Muscle of arm (tissue), 12 donors: Measurements from ENCODE around the gene RYR3. TPM values are rescaled to one million over a fixed set of nuclear protein-coding genes. Genes with fewer than 3 reads are reported as not detected.

Source experiments
- DNase-seq: peaks from one replicate; pipeline ENCODE4 v3.0.0-alpha.2; 2013
- polyA plus RNA-seq, 12 donors: library from polyadenylated mRNA; unstranded; fragments of 120-200 nt; gene quantifications; one replicate each; pipeline ENCODE4 v1.2.1, GENCODE V29; 2013; ENCODE audit not compliant: insufficient read length in 12 of 12

RYR3 gene
- polyA plus RNA-seq, 12 donors: 18.2 to 77.7 (median 47.4) TPM; not detected in 1

DNA sequence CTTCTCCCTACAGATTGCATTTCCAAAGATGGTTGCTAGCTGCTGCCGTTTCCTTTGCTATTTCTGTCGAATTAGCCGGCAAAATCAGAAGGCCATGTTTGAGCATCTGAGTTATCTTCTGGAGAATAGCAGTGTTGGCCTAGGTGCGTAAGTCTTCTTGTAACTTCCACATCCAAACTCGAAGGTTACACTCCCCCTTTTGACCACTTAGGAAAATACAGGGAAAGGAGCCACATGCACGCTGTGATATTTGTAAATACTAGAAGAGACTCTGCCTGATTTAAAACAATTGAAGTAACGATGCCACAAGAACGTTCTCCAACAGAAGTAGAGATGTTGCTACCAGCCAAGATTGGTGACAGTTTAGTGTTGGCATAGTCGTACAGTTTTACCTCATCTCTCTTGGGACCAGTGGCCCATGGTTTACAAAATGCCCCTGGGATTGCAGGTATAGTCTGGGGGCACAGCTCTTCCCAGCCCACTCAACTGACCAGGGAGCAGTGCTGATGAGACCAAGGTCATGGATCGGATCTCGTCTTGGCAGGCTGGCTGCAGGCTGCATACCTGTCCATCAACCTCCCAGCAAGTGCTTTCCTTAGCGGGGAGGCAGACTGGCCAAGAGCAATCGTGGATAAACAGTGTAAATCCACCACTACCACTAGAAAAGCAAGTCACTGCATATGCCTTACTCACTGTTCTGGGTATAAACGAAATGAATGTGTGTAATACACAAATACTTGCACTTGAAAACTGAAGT is 389.1 kb downstream of the RYR3 start:
- no peak for DNase-seq

DNA sequence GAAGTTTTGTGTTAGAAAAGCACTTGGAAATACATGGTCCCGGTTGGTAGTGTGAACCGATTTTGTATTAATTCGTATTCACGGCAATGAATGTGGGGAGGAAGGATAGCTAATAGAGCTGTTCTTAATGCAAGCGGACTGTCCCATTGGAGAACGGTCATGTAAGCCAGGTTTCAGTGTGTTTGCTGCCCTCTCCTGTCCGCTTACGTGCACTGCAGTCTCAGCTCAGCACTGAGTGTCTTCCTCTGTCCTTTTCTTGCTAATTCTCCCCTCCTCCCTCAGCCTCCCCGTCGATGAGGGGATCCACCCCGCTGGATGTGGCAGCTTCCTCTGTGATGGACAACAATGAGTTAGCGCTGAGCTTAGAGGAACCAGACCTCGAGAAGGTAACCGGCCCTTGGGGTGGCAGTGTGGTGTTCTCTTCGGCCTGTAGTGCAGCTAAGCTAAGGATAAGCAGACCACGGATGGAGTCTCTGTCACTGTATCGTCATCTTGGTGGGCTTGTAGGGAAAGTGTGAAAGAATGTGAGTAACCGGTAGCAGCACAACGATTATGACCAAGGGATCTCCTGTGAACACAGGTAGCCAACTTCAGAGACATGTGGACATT is 390.0 kb downstream of the RYR3 start:
- peak; percentile 81 for DNase-seq

DNA sequence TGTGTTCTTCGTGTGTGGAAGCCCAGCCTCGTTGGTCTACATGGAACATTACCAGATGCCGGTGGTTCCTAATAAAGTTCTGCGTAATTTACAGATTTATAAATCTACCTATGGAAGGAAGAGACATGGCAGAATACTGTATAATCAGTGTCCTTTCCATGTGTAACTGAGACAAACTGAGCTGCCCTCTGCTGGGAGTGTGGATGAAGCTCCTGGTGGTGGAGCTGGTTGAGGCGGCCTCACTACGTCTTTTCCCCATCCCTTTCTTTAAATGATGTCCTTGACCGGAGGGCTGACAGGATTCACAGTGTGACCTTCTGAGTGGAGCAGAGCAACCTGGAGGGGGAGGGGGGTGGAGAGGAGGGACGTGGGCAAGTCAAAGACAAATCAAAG is 390.5 kb downstream of the RYR3 start:
- DNase-seq: no peak

DNA sequence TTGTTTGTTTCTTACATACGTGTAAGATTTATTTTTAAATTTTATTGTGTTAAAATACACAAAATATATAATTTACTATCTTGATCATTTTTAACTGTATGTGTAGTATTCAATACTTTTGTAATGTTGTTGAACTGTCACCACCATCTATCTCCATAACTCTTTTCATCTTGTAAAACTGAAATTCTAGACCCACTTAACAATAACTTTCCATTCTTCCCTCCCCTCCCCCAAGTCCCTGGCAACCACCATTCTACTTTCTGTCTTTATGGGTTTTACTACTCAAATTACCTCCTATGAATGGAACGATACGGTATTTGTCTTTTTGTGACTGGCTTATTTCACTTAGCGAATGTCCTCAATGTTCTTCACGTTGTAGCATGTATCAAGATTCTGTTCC is 395.4 kb downstream of the RYR3 start:
- DNase-seq: no peak

DNA sequence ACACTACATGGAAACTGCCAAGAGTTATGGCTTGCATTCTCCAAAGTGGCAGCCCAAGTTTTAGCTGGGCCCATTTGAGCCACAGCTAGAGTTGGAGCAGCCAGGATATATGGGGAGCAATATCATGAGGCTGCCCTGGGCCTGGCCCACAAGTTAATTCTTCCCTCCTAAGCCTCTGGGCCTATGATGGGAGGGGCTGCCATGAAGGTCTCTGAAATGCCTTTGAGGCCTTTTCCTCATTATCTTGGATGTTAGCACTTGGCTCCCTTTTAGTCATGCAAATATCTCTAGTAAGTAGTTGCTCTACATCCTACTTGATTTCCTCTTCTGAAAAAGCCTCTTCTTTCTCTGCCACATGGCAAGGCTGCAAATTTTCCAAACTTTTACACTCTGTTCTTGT is 400.0 kb downstream of the RYR3 start:
- no peak for DNase-seq

DNA sequence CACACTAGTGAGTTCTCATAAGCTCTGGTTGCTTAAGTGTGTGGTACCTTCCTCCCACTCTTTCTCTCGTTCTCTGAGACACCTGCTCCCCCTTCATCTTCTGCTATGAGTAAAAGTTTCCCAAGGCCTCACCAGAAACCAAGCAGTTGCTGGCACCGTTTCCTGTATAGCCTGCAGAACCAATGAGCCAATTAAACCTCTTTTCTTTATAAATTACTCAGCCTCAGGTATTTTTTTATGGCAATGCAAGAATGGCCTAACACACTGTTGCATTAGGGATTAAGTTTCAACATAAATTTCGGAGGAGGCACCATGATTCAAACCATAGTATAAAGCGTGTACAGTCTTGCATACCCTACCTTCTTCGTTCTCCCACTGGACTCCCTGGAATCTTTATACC is 405.3 kb downstream of the RYR3 start:
- DNase-seq: no peak

DNA sequence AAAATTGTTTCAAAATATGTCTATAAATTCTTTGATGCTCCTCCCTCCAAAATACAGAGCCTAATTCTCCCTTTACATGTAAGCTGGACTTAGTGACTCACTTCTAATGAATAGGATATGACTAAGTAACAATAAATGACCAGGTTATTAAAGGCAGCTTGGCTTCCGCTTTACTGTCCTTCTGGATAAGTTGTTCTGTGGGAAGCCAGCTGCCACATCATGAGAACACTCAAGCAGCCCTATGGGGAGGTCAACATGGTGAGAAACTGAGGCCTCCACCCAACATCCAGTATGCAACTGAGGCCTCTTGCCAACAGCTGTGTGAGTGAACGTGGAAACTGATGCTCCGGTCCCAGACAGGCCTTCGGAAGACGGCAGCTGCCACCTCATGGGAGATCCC is 410.2 kb downstream of the RYR3 start:
- no peak for DNase-seq

DNA sequence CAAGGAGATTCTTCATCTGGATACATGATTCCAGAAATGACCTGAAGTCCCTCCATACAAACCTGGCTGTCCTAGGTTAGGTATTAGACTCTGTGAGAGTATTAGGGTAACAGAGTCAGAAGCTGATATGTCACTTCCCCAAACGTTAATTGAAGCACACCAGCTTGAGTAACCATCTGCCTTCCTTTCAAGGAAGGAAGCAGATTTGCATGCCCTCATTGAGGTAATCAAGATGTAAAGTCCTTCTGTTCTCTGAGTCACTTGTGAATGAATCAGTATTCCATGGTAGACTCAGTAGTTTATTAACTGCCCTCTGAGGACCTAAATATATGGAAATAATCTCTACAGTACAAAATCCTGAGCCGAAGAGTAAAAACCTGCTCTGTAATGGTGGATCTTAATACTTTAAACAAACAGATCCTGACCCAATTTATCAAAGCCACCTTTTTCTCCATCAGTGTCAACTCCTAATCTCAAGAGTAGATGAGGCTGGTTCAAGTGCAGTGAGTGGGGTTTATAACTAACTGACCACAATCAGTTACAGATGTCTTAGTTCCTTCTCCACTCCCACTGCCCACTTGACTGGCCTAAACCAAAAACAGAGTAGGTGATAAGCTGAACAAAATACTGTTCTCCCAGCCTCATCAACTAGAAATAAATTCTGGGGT is 411.4 kb downstream of the RYR3 start:
- no peak for DNase-seq

DNA sequence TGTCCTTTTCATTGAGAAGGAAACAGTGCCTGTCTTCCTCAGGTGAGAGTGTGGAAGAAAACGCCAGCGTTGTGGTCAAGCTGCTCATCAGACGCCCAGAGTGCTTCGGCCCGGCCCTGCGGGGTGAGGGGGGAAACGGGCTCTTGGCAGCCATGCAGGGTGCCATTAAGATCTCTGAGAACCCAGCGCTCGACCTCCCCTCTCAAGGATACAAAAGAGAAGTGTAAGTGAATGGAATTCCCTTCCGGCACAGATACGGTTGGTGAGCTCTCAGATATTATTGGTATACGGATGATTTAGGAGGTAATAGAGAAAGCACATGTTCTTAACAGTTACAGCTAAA is 411.9 kb downstream of the RYR3 start:
- no peak for DNase-seq

DNA sequence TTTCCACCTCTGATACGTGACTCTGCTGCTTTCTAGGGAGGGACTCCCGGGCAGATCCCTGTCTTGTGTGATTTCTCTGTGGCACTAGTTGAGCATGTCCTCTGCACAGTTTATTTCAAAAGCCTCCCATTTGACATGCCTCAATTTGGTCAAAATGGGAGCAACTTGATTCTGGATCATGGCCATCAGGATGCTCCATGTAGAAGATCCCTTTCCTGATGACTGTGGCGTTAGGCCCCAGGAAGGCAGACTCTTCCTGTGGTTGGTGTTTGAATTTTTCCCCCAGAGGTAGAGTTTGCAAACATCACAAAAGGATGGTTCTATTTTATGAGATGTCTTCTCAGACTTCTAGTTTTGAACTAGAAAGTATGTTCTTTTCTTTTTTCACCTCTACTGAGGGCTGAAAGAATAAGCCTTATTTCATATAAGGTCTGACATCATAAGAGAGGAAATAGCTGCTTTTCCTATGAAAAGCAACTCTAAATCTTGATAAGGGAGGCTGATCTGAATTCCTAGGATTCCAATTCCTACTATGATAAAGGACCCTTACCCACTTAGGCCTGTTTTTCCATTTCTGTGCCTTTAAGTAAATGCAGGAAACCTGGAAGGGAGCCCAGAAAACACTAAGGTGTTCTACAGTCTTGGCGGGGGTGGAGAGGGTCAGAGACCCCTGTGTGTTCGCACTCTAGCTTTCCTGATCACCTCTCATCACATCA is 413.7 kb downstream of the RYR3 start:
- DNase-seq: no peak

DNA sequence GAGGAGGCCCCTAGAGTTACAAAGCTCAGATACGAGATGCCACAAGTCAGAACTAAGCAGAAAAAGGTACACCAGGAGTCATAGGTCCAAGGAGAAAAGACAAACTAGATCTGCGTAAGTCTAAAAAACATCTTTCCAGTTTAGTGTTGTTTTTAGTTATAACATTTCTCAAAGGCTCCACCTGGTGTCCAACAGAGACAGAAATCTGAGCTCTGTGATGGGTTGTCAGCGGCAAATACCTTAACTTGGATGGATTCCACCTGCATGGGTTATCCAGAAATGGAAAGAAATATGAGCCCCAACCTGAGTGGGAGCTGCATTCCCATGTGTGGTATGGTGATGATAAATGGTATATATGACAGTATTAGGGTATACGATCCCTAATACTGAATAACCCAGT is 418.9 kb downstream of the RYR3 start:
- DNase-seq: no peak

DNA sequence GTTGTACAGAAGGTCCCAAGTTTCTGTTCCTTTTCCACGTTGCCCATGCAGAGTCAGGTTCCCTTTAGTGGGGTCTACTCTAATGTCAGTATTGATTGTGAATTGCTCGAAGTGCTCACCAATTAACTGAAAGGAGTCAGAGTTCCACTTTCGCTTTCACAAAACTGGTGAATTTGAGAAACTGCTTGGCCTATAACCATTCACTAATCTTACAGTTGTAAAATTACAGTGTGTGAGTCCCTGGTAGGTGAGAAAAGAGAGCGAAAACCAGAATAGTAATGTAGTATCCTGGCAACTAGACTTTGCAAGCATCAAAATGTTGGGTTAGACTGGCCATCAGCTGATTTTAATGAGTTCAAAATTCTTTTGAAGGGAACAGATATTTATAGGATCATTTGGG is 420.0 kb downstream of the RYR3 start:
- DNase-seq: no peak

DNA sequence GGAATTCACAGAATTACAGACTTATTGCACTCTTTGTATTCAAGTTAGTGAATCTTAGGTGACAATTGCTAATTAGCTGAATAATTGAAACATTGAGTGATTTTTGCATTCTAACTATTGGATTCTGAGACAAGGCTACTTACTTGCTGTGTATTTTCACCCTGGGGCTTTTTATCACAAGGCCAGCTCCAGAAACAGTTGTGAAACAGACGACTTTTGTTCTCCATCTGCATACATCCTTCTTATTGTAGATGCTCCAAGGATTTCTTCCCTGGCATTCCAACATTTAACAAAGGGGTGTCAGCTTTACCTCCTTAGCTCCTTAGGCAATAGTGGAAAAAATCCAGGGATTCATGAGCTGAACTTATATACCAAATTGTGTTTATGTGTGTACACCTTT is 424.4 kb downstream of the RYR3 start:
- DNase-seq: no peak

DNA sequence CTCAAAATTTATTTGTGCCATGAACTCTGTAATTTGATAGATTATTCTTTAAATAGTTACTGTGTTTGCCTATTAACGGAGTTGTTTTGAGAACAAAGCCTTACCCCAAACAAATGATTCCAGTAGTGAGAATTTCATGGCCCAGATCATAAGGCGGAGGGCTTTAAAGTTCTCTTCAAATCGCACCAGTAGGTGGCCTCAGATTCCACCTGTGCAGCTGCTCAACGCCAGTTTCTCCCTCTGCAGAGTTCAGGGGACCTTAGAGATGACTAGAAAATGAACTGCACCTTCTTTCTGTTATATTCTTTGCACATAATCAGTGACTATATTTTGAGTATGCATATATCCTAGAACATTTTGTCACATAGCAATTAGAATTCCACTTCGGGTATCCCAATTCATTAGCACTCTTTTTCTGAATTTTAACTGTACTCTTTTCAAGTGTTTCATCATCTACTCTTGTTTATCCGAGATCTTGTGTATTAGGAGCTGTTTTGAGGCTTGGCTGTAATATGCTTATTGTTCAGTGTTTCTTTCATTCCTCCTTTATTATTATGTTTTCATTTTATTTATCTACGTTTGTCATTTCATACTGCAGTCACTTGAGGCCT is 425.0 kb downstream of the RYR3 start:
- no peak for DNase-seq

DNA sequence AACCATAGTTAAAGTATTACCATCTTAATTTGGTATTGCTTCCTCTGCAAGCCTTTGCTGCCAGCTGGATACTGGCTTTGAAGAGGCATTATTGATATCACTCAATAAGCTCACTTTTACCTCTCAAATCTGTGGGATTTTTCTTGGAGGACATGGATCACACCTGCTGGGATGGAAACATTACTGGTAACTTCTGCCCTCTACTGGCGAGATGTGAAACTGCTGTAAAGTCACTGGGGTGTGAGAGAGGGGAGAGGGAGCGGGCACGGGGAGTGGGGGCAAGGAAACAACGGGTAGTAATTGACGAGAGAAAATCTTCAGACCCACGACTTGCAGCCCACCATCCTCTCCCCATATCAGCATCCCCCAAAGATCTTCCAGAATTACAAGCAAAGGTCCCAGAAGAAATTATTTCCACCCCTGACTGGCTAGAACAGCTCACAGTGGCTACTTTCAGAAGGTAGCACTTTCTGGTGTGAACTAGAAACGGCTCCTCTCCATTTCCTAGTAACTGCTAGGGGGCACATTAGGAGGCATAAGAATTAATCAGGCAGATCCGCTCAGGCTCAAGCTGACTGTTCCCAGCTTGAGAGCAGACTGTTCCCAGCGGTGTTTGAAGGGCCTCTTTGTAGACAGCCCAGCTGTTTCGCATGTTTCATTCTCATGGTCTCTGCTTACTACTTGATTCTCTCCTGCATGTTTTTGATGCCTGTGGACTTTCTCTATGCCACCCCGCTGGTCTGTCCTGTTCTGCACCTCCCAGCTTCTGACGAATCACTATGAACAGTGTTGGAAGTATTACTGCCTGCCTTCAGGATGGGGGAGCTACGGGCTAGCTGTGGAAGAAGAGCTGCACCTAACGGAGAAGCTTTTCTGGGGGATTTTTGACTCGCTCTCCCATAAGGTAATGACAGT is 427.2 kb downstream of the RYR3 start:
- no peak for DNase-seq

DNA sequence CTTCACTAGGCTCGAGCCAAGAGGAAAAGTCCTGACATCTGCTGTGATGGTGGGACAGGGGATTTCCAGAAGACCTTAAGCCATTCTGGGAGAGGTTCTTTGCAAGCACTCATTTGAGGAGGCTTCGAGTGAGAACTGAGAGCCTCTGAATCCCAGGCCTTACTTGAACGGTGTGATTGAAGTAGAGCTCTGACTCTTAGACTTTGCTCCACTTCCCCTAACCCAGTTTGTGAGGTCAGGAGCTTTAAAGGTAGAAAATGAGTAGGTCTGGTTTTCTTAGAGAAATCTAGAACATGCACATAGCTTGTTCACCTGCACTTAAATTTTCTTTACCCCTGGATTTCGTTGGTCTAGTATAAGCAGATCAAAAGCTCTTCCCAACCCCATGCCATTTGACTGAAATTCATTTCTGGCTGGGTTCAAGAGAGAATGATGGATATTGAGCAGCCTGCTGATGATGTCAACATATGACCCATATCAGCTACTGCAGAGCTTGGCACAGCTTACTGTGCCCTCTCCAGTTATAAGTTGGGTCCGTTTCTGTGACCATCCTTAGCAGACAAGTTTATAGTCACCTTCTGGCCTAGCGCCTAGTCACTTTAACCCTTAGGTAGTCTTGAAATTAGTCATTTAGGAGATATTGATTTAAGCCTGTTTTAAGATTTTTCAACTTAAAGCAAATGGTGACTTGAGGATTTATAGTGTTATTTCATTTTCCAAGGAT is 428.3 kb downstream of the RYR3 start:
- no peak for DNase-seq

DNA sequence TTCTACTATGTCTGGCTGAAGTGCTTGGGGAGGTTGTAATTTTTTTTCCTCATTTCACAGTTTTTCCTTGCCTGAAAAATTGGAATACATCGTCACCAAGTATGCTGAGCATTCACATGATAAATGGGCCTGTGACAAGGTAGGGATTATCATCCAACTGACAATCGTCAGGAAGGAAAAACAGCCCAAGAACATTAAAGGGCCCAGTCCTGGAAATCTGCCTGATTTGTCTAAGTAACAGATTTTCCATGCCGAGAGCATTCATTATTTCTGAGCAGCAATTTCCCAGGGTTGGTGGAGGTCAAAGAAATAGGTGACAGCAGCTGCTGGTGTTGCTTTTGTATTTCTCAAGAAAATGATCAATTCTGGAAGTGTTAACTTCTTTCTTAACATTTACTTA is 431.5 kb downstream of the RYR3 start:
- no peak for DNase-seq

DNA sequence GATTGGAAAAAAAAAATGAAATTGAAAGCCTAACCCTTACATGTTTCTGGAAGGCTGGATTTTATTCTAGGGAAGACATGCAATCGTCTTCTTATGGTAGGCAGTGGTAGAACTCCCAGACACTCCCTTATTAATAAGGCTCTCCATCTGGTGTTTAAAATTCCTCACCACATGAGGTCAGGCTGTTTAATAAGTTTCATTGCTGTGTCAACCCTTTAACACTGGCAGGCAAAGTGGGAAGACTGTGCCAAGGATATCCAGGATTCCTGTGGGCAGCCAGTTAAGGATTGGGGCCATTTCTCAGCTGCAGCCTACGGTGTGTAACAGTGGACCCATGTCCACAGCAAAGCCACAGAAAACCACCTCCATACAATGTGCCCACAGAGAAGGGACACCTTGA is 432.0 kb downstream of the RYR3 start:
- DNase-seq: no peak

DNA sequence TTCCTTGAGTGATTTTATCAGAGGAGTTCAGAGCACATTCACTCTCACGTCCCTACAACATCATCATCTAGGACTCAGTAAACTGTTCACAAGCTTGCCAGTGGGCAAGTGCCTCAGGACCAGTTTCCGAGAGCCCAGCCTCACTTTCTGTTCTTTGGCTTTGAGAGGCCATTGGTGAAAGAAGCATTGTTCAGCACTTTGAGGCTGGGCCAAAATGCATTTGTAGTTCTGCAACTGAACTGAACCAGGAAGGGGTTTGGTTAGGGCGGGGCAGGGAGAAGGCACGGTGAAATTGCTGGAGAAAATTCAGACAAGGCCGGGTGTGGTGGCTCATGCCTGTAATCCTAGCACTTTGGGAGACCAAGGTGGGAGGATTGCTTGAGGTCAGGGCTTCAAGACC is 435.4 kb downstream of the RYR3 start:
- DNase-seq: no peak

DNA sequence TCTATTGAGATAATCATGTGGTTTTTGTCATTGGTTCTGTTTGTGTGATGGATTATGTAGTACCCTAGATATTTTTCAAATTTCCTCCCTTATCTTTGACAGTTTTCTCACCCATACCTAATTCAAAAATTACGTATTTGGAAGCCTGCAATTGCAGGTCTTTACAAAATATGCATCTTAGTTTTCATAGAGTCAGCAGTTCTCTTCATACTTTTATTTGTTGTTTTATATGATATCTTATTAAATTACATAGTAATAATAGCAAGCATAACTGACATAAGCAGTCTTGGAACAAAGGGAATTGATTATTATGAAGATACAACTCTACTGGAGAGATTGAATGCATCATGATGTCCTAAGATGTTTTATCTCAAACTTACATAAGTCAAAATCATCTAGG is 442.2 kb downstream of the RYR3 start:
- DNase-seq: no peak

DNA sequence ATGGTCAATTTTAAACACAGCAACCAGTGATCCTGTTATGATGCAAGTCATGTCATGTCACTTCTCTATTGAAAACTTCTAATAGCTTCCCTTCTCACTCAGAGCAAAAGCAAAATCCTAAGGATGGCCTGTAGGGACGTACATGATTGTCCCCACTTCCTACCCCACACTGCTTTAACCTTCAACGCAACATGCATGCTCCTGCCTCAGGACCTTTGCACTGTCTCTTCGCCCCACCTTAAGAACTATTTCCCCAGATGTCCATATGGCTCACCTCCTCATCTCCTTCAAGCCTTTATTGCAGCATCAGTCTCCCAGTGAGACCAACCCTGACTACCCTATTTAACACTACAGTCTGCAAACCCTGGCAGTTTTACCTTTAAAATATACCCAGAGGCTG is 443.5 kb downstream of the RYR3 start:
- no peak for DNase-seq
